ENCODE measurements around the gene MED13L.

MED13L gene

DNA sequence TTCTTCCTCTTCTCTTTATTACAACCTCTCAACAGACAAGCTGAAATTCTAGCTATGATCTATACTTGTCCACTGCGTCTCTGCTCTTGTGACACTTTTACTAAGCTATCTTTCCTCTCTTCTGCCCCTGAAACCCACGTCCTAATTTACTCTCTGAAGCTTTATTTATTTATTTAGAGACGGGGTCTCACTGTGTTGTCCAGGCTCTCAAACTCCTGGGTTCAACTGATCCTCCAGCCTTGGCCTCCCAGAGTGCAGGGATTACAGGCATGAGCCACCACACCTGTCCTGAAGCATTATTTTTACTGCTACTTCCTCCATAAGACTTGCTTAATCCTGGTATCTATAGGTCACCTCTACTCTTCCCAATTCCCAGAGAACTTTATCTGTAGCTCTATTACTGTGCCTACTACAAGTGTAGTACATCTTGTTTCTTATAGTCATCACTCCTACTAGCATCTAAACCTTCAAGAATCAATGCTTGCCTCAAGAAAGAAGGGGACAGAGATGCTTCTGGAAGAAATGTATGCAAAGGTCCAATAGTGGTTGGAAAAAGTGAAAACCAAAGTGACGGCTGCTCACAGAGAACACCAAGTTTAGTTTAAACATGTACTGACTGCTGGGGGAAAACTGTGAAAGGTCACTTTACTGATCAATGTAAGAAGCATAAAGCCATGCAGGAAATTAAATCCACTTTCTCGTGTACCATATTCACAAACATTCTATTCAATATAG is 61.3 kb downstream of the MED13L start:
- DNase-seq (ENCODE audit: insufficient read length, low spot score) (no peak), FAIRE-seq (no peak)

DNA sequence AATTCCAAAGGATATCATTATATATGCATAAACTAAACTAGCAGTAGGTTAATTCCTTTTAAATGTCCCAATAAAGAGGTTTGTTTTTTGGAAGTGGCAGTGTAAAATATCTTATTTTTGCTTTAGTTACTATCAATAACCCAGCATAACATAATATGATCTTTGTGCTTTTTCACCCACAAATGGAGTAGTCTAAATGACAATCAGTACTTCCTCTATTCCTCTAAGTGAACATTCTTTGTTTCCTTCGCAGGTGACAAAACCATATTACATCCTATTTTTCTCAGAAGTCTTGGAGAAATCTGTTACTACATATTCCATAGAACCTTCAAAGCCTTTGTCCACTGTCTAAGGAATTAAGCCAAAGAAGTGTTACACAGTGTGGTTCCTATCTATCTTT is 62.5 kb downstream of the MED13L start:
- FAIRE-seq, result no peak

DNA sequence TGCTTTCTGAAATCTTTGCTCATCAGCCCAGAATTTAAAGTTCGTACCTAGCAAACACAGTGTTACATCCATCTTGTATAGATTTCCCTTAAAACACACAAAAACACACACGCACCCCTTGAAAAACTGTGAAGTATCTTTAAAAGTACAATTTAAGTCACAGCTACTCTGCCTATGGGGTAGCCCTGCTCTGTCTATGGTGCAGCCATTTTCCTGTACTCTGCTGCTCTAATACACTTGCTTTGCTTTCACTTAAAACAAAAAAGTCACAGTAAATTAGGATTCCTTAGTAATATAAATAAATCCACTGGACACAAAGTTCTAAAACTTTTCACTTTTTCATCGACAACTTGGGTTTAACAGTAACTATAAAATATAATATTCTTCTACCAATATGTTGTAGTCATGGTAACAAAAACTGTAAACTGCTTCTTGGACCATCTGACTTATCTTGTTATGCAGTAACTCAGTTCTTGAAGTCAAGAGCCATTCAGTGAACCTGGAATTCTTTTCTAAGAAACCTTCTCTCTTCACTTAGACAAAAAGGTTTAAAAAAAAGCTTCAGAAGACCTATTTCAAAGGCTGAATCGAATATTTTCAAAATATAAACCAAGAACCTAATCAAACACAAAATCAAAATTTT is 63.5 kb downstream of the MED13L start:
- no peak for DNase-seq (ENCODE audit: insufficient read length, low spot score)
- FAIRE-seq, result no peak

More for the DNA sequence above, 62.5 kb downstream of the MED13L start:
- no peak for DNase-seq (ENCODE audit: insufficient read length, low spot score)

DNA sequence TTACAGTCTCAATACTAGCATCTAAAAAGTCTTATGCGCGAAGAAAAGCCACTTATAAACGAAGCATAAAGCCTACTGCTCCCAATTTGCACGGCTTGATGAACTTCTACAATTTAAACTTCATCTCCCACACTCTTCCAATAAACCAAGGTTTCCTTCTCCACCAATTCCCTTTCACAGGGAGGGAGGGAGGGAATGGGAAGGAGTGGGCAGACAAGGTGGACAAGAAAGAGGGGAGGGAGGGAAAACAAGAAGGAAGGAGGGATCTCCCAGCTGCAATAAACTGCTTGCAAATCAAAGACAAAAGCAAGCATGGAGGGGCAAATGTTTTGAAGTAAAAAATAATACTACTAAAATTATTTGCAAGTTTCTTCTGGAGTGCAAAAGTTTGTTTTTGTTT is 64.5 kb downstream of the MED13L start:
- DNase-seq (ENCODE audit: insufficient read length, low spot score) (no peak), FAIRE-seq (no peak)

DNA sequence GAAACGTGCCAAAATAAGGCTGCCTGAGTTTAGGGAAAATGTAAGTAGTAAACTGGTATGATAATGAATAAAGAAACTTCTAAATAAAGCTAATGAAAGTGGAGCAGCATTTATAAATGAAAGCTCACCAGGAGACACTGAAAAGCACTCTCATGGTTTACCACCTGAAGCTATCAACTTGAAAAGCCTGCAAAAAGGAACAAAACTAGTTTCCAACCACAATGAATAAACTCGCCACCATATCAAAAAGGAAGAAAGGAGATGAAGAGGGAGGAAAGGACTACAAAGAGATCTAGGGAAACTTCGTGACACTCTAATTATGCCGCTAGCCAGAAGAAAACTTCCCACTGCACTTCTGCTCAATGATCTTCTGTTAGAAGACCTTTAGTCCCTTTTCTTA is 66.7 kb downstream of the MED13L start:
- no peak for DNase-seq (ENCODE audit: insufficient read length, low spot score)
- no peak for FAIRE-seq

DNA sequence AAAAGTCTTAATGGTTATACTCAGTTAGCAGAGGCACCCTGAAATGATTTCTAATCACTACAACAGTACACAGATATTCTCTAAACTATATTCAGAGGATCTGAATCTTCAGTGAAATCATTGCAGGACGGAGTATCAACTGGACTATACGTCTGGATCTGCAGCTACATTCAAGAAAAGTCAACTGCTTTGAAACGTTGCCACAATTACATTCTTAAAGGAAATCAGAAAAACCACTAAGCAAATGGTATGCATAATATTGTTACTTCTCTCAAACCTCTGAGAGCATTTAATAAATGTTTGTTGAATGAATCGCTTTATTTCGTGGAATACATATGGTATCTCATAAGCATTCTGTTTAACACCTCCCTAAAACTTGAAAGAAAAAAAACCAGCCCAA is 67.4 kb downstream of the MED13L start:
- FAIRE-seq (no peak), DNase-seq (ENCODE audit: insufficient read length, low spot score) (no peak)

DNA sequence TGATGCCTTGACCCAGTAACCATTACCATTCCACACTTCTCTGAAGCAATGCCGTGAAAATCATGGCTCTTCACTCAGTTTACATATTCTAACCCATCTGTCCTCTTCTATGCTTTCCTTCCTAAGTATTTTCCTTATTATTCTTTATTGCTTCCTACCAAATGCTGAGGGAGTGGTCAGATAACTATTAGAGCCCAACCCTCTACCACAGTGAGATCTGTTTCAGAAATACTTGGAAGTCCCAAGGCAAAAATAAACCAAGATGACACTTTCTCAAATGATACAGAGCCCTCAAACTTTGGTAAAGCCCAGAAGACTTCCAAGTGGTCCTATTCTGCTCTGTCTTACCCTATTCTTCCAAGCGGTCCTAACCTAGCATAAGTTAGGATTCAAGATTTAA is 68.0 kb downstream of the MED13L start:
- no peak for DNase-seq (ENCODE audit: insufficient read length, low spot score)
- FAIRE-seq, result no peak

DNA sequence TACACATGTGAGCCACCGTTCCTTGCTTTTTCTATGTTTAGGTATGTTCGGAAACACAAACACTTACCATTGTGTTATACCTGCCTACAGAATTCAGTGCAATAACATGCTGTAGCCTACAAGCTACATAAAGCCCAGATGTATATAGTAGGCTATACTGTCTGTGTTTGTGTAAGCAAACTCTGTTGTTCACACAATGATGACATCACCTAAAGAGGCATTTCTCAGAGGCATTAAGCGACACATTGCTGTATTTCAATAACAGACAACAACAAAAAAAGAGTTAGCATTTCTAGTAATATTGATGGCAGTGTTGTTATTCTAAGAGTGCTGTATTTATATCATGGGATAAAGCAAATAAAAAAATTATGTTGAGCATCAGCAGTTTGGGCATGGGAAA is 70.2 kb downstream of the MED13L start:
- DNase-seq (ENCODE audit: insufficient read length, low spot score) (no peak), FAIRE-seq (no peak)

DNA sequence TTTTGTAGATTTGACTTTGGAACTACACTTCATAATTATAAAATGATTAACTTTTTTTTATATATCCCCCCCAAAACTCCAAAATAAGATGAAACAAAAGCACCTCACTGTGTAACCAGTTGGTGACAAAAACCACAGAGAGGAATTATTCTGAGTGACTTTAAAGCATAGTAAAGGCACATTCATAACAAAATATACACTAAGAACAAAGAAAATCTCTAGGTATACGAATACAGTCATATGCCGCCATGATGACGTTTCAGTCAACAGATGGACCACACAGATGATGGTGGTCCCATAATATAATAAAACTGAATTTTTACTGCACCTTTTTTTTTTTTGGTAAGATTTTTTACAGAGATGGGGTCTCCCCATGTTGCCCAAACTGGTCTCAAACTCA is 70.7 kb downstream of the MED13L start:
- FAIRE-seq (no peak), DNase-seq (ENCODE audit: insufficient read length, low spot score) (no peak)

DNA sequence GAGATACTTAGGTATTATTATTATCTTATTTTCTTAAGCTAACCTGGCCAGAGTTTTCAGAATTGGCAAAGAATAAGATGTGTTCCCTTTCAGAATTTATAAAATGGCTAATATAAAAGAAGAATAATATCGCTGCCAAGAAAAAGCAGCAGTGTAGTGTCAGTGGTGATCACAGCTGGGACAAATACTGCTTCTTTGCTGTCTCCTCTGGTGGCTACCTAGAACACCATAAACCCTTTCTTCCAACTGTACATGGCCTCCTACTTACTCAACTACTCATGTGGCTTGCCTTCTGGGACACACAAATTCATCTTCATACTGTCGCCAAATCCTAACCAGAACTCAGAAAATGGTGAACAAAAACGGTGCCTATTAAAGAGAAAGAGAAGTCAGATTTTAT is 72.7 kb downstream of the MED13L start:
- FAIRE-seq, result no peak

DNA sequence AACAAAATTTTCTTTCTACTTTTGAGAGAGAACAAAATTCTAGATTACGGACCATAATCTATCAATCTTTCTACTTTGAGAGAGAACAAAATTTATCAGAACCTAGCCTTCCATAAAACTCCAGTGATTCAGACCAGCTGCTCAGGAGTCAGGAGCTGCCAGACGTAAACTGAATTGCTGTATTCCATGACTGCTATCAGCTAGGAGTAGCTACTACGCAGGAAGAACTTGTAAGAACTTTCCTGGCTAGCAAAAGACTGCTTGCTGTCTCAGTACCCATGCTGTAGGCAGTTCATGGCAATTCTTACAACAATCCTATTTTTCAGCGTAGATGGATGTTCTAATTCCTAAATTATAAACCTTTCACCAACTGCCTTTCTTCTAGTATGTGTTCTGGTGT is 73.3 kb downstream of the MED13L start:
- FAIRE-seq (no peak), DNase-seq (ENCODE audit: insufficient read length, low spot score) (no peak)

More for the DNA sequence above, 72.7 kb downstream of the MED13L start:
- DNase-seq (ENCODE audit: insufficient read length, low spot score), result no peak

DNA sequence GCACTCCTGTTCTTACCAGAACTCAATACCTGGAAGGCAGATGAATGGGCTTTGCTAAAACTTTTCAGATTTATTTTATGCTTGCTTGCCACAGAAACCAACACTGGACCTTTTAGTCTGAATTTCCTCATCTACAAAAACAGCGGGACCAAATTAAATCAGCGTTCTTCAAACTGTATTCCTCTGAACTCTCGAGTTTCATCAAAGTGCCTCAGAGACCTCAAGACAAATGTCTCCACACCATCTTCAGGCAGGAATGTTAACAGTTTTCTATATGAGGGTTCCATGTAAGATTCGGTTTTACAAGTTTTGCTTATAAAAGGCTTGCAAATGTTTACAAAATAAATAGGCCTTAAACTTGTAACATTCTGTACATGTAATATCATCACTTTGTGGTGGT is 74.6 kb downstream of the MED13L start:
- FAIRE-seq (no peak), DNase-seq (ENCODE audit: insufficient read length, low spot score) (no peak)

DNA sequence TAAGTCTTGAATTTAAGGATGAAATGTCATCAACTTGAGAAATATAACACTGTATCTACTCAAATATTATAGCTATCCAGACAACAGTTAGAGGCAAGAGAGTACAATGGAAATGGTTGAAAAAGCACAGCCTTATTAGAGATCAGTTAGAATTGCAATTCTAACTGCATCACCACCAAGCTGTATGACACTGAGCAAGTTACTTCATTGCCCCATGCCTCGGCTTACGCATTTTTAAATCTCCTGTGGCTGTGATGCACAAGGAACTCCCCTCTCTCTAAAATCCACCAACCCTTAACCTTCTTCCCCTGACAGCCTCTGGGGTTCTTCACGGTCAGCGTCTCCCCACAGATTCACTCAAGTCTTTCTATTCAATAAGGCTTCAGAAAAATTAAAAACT is 75.1 kb downstream of the MED13L start:
- no peak for DNase-seq (ENCODE audit: insufficient read length, low spot score)
- FAIRE-seq, result no peak

DNA sequence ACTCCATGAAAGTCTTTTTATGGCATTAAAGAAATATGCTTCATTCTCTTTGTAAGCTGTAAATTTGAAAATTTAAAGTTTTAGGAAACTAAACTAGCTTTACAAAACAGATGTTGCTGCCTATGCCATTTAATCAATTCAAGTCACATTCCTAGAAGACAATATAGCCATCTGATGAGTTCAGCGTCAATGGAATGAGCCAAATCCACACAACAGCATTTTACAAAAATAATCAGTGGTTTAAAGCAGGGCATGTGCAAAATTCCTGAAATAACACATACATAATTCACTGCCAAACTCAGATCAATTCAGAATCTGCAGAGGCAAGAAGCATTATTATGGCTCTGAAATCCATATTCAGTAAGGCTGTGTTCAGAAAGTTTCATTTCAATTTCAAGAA is 75.6 kb downstream of the MED13L start:
- DNase-seq (ENCODE audit: insufficient read length, low spot score) (no peak), FAIRE-seq (no peak)

DNA sequence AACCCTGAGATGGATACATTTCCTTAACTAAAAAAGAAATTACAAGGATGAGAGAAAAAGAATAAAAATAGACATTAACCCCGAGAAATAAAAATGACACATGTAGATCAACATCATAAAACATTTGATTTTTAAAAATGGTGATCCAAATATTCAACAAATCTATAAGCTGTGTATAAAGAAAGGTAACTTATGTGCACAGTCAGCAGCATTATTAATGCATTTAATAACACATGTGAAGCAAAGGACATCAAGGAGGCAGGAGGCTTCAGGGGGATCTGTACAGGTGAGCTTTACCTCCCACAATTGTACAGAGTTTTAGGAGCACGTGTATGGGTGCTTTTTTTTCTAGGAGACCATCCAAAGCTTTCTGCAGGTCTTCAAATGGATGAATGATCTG is 76.1 kb downstream of the MED13L start:
- FAIRE-seq, result no peak
- no peak for DNase-seq (ENCODE audit: insufficient read length, low spot score)

DNA sequence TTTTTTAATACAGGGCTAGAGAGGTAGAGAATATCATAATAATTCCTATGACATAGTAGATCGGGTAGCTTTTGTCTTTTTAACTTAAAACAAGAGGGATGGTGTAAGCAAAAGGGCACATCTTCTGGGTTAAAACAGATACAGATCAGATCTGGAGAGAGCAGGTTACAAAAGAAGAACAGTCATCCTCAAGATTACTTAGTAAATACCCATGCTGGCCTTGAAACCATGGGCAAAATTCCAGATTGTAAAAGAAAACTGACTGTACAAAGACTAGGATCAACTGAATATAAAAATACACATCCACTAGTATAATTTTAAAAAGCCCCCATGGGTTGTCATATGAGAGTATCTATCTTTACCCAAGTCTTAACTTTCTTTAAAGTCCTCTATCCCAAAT is 76.7 kb downstream of the MED13L start:
- FAIRE-seq (no peak), DNase-seq (ENCODE audit: insufficient read length, low spot score) (no peak)

DNA sequence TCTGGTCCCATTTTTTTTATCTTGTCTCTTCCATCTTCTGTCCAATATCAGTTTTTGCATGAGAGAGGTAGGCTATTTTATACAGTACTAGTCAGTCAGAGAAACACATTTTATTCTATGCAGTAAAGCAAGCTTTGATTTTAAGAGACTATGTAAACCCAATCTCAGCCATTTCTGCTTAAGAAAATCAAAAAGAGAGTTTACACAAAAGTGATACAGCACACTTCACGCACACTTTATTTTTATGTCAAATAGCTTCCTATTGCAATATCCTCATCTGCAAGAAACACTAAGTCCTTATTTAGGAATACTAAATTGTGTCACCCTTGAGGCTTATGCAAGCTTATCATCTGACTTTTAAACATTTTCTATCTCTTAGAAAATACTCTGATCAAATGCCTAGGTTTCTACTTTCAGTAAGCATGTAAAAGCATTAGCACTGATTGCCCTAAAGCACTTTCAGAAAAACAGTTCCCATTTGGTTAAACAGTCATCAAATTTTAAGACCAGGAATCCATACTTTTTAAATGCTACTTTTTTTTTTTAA is 78.3 kb downstream of the MED13L start:
- DNase-seq (ENCODE audit: insufficient read length, low spot score) (no peak), FAIRE-seq (no peak)

DNA sequence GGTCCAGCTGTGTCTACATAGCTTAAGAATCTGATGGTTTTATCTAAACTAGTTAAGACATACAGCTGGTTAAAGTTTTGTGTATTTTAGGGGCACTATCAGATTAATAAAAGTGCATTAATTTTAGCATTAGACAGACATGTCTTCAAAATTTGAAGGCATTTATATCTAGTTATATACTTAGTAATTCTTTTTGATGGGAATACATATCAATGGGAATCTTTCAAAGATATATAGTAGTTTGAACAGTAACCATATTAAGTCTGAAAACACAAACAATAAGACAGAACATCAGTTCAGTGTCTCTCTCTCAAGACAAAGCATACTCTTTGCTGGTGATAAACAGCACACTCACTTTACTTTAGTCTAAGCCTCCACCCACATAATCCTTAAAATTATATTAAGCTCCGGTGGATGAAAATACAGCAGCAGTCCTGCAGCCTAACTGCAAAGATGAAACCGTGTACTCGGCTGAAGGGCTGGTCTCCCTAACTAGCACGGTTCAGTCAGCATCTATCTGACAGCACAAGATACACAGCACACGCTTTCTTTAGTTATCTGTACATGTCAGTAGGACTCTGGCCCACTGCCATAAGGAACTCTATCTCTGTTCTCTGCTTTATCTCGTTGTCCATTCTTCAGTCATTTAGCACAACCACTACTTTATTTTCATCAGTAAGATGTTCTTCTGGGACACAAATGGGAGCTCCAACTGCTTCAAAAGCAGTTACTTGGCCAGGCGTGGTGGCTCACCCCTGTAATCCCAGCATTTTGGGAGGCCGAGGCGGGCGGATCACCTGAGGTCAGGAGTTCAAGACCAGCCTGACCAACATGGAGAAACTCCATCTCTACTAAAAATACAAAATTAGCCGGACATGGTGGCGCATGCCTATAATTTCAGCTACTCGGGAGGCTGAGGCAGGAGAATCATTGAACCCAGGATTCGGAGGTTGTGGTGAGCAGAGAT is 80.5 kb downstream of the MED13L start:
- peak; percentile 4 for FAIRE-seq

DNA sequence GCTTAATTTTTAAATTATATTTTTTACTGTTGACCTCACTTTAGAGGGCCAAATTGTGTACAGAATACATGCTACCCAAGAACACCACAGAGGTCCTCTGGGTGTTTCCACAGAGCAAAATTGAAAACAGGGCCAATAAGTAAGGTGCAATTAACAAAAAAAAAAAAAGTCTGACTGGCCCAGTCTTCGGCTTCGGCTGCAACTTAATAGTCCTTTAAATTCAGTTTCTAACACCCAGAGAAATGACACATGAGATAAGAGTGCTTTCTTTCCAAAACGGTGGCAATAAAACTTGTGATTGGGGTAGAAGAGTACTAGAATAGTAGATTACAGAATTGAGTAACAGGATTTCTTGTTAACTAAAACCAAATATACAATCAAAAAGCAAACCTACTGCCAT is 81.3 kb downstream of the MED13L start:
- FAIRE-seq (peak; percentile 49), DNase-seq (ENCODE audit: insufficient read length, low spot score) (no peak)

More for the DNA sequence above, 80.5 kb downstream of the MED13L start:
- DNase-seq (ENCODE audit: insufficient read length, low spot score), result no peak

DNA sequence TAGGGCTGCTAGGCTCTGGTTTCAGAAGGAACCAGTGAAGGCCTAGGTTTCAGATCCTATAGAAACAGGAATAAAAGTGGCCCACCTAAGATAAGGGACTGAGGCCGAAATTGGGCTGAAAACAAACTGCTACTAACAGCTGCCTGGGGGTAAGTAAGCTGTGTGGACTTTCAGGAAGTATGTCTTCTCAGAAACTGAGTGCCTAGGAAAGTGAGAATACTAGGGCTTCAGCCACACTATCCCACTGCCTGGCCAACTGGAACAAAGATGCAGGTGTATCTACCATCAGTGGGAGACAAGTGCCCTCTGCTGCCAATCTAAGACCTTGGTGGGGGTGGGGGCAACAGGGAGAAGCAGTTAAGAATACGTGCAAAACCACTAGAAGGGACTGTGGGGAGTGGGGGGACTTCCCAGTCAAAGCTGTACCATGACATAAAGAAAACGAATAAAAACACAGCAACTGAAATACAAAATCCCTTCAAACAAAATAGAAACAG is 82.5 kb downstream of the MED13L start:
- FAIRE-seq (peak; percentile 96), DNase-seq (ENCODE audit: insufficient read length, low spot score) (peak; percentile 25)

DNA sequence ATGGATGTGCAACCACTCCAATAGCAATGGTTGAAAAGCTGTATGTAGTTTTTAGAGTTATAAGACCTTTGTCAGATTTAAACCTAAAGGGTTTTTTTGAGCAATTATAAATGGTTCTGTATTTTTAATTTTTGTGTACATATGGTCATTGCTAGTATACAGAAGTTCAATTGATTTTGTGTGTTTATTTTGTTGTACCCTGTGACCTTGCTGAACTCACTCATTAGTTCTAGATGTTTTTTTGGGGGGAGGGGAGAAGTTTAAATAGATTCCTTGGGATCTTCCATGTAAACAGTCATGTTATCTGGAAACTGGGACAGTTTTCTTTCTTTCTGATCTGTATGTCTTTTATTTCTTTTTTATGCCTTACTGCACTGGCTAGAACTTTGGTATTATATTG is 87.8 kb downstream of the MED13L start:
- FAIRE-seq, result no peak
- DNase-seq (ENCODE audit: insufficient read length, low spot score), result no peak

Data from GM19239 (cell line).